ENCODE results near the gene EPHA4. TPM values are rescaled to one million over a fixed set of nuclear protein-coding genes. Genes with fewer than 3 reads are reported as not detected.

Gene EPHA4
- total RNA-seq, 2 experiments from 2014 or later, result 0.23 TPM; not detected in 1

GRCh38 chr2:221610675-221611074 is 38.6 kb upstream of the EPHA4 start:
- Histone ChIP-seq H3K27ac (ENCODE audit: low read depth, low read length, poor library complexity, severe bottlenecking) (no peak overlapping the region), H3K9me3 (ENCODE audit: low read length) (no peaks in the 10 kb centered on the region), H4K20me1 (ENCODE audit: insufficient read depth, low read length) (no peaks in the 10 kb centered on the region), H3K79me2 (ENCODE audit: insufficient read depth, low read depth, low read length) (no peaks in the 10 kb centered on the region), H3K4me1 (ENCODE audit: insufficient read depth, low read length, poor library complexity, severe bottlenecking) (no peaks in the 10 kb centered on the region), H3K36me3 (ENCODE audit: insufficient read depth, low read length) (no peaks in the 10 kb centered on the region), H3K4me2 (ENCODE audit: low read length) (no peak overlapping the region), H3K9me2 (ENCODE audit: insufficient read depth, low read length) (no peaks in the 10 kb centered on the region), H3K4me3 (ENCODE audit: low read depth, low read length, poor library complexity, severe bottlenecking) (no peak overlapping the region), H2AFZ (ENCODE audit: low read length) (no peak overlapping the region)
- no TSS peak for BruUV-seq (replicated peaks)
- TF ChIP-seq EZH2phosphoT487 (IDR thresholded peaks at IDR 0.05; ENCODE audit: borderline replicate concordance, low read depth, low read length), result no peak
- TF ChIP-seq, protein P1, sequence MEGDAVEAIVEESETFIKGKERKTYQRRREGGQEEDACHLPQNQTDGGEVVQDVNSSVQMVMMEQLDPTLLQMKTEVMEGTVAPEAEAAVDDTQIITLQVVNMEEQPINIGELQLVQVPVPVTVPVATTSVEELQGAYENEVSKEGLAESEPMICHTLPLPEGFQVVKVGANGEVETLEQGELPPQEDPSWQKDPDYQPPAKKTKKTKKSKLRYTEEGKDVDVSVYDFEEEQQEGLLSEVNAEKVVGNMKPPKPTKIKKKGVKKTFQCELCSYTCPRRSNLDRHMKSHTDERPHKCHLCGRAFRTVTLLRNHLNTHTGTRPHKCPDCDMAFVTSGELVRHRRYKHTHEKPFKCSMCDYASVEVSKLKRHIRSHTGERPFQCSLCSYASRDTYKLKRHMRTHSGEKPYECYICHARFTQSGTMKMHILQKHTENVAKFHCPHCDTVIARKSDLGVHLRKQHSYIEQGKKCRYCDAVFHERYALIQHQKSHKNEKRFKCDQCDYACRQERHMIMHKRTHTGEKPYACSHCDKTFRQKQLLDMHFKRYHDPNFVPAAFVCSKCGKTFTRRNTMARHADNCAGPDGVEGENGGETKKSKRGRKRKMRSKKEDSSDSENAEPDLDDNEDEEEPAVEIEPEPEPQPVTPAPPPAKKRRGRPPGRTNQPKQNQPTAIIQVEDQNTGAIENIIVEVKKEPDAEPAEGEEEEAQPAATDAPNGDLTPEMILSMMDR (conservative IDR thresholded peaks at IDR 0.05; ENCODE audit: low read length), result no peak
- intact Hi-C loops (cut with micrococcal nuclease; ENCODE audit: unreplicated experiment), result no loop called here
- ChIA-PET CTCF (ENCODE audit: unreplicated experiment) (no interaction called here), POLR2A (no interaction called here)
- no peak for DNase-seq (ENCODE audit: low spot score)

DNA sequence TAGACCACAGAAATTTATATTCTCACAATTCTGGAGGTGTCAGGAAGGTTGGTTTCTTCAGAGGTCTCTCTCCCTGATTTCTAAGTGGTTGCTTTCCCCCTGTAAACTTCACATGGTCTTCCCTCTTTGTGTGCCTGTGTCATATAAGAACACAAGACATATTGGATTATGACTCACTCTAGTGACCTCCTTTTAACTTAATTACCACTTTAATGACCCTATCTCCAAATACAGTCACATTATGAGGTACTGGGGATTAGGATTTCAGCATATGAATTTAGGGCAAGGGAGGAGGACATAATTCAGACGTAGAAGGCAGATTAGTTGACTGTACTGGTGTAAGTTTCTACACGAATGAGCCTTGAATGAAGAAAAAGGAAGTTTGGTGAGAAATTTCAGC is 38.2 kb upstream of the EPHA4 start:
- H3K9me3 ChIP-seq (ENCODE audit: low read length), result no peaks in the 10 kb centered on the region

GRCh38 chr2:221608442-221608841 is 36.3 kb upstream of the EPHA4 start:
- ChIA-PET CTCF (ENCODE audit: unreplicated experiment) (no interaction called here), POLR2A (no interaction called here)
- Histone ChIP-seq H3K9me2 (ENCODE audit: insufficient read depth, low read length) (no peaks in the 10 kb centered on the region), H3K36me3 (ENCODE audit: insufficient read depth, low read length) (no peaks in the 10 kb centered on the region), H3K27ac (ENCODE audit: low read depth, low read length, poor library complexity, severe bottlenecking) (no peak overlapping the region), H3K4me2 (ENCODE audit: low read length) (no peak overlapping the region), H2AFZ (ENCODE audit: low read length) (no peak overlapping the region), H3K79me2 (ENCODE audit: insufficient read depth, low read depth, low read length) (no peaks in the 10 kb centered on the region), H3K4me3 (ENCODE audit: low read depth, low read length, poor library complexity, severe bottlenecking) (no peak overlapping the region), H3K9me3 (ENCODE audit: low read length) (no peaks in the 10 kb centered on the region), H4K20me1 (ENCODE audit: insufficient read depth, low read length) (no peaks in the 10 kb centered on the region), H3K4me1 (ENCODE audit: insufficient read depth, low read length, poor library complexity, severe bottlenecking) (no peaks in the 10 kb centered on the region)
- DNase-seq (ENCODE audit: low spot score), result no peak
- TF ChIP-seq, protein P1 (conservative IDR thresholded peaks at IDR 0.05; ENCODE audit: low read length), result no peak
- no TSS peak for BruUV-seq (replicated peaks)
- intact Hi-C loops (cut with micrococcal nuclease; ENCODE audit: unreplicated experiment), result no loop called here

More for the DNA sequence above, 38.2 kb upstream of the EPHA4 start:
- no peak overlapping the region for H3K4me3 ChIP-seq (ENCODE audit: low read depth, low read length, poor library complexity, severe bottlenecking)
- no peaks in the 10 kb centered on the region for H3K79me2 ChIP-seq (ENCODE audit: insufficient read depth, low read depth, low read length)
- no peak overlapping the region for H3K4me2 ChIP-seq (ENCODE audit: low read length)
- no peak overlapping the region for H2AFZ ChIP-seq (ENCODE audit: low read length)
- DNase-seq (ENCODE audit: low spot score), result no peak
- ChIA-PET POLR2A (interaction anchor here (0.5 kb wide), 1 partner anchor 26 kb away, joined by 5 read pairs; no protein-coding TSS in a partner anchor), CTCF (ENCODE audit: unreplicated experiment) (no interaction called here)
- TF ChIP-seq EZH2phosphoT487 (IDR thresholded peaks at IDR 0.05; ENCODE audit: borderline replicate concordance, low read depth, low read length), result no peak
- TF ChIP-seq, protein P1 (conservative IDR thresholded peaks at IDR 0.05; ENCODE audit: low read length), result no peak
- H3K9me2 ChIP-seq (ENCODE audit: insufficient read depth, low read length), result no peaks in the 10 kb centered on the region
- no peak overlapping the region for H3K27ac ChIP-seq (ENCODE audit: low read depth, low read length, poor library complexity, severe bottlenecking)
- H3K36me3 ChIP-seq (ENCODE audit: insufficient read depth, low read length), result no peaks in the 10 kb centered on the region
- H4K20me1 ChIP-seq (ENCODE audit: insufficient read depth, low read length), result no peaks in the 10 kb centered on the region
- intact Hi-C loops (cut with micrococcal nuclease; ENCODE audit: unreplicated experiment), result no loop called here
- no TSS peak for BruUV-seq (replicated peaks)
- H3K4me1 ChIP-seq (ENCODE audit: insufficient read depth, low read length, poor library complexity, severe bottlenecking), result no peaks in the 10 kb centered on the region
